OCI-LY7 (cell line): ENCODE measurements around the gene BRSK1. TPM values are rescaled to one million over a fixed set of nuclear protein-coding genes. Genes with fewer than 3 reads are reported as not detected.

Source experiments
- BruUV-seq: library from RNA; stranded (reverse); fragments of 400-500 nt; replicated peaks from 2 replicates; lab custom pipeline; 2021; lab: Mats Ljungman, UMichigan
- CTCF ChIA-PET: fragments of 300-600 bp; sonication (Branson Sonifier 250); formaldehyde crosslinking; loops from one replicate; lab custom pipeline; 2022; ENCODE audit warnings: antibody characterized with exemption; ENCODE audit not compliant: unreplicated experiment; lab: Charles Lee
- POLR2A ChIA-PET: fragments of 300-600 bp; sonication (Branson Sonifier 250); formaldehyde crosslinking; loops from one replicate; lab custom pipeline; 2022; ENCODE audit warnings: antibody characterized with exemption; lab: Charles Lee
- DNase-seq: peaks from one replicate; pipeline ENCODE4 v3.0.0-alpha.2; 2015; ENCODE audit warnings: low spot score
- H2AFZ ChIP-seq: fragments of 200-600 bp; sonication (generic), shearing (Covaris generic); 2 replicates; pipeline ENCODE4 v1.6.1; 2014; ENCODE audit warnings: mild to moderate bottlenecking, antibody characterized with exemption, low read length, moderate library complexity
- H3K27ac ChIP-seq: fragments of 200-600 bp; sonication (generic); 2 replicates; pipeline ENCODE4 v1.5.1; 2014; ENCODE audit warnings: mixed run types, low read depth, mild to moderate bottlenecking, moderate library complexity, low read length, inconsistent platforms; ENCODE audit not compliant: poor library complexity, severe bottlenecking
- H3K36me3 ChIP-seq: fragments of 200-600 bp; sonication (generic); 2 replicates; pipeline ENCODE4 v1.6.1; 2014; ENCODE audit warnings: mild to moderate bottlenecking, antibody characterized with exemption, low read length, moderate library complexity, mixed read lengths; ENCODE audit not compliant: insufficient read depth
- H3K4me1 ChIP-seq: fragments of 200-600 bp; sonication (generic); 2 replicates; pipeline ENCODE4 v1.5.1; 2014; ENCODE audit warnings: mild to moderate bottlenecking, low read length; ENCODE audit not compliant: insufficient read depth, poor library complexity, severe bottlenecking
- H3K4me2 ChIP-seq: fragments of 200-600 bp; sonication (generic); 2 replicates; pipeline ENCODE4 v1.6.1; 2014; ENCODE audit warnings: mild to moderate bottlenecking, low read length
- H3K4me3 ChIP-seq: fragments of 200-600 bp; sonication (generic); 2 replicates; pipeline ENCODE4 v1.5.1; 2014; ENCODE audit warnings: mild to moderate bottlenecking, low read depth, low read length; ENCODE audit not compliant: poor library complexity, severe bottlenecking
- H3K79me2 ChIP-seq: fragments of 200-600 bp; sonication (generic); 2 replicates; pipeline ENCODE4 v1.6.1; 2016; ENCODE audit warnings: low read depth, mild to moderate bottlenecking, low read length, moderate library complexity, mixed read lengths; ENCODE audit not compliant: insufficient read depth
- H3K9me2 ChIP-seq: fragments of 200-600 bp; sonication (generic); 2 replicates; pipeline ENCODE4 v1.6.1; 2016; ENCODE audit warnings: mild to moderate bottlenecking, low read length, mixed read lengths; ENCODE audit not compliant: insufficient read depth
- H3K9me3 ChIP-seq: fragments of 200-600 bp; sonication (generic); 2 replicates; pipeline ENCODE4 v1.6.1; 2014; ENCODE audit warnings: mild to moderate bottlenecking, mixed run types, low read length, mixed read lengths
- H4K20me1 ChIP-seq: fragments of 200-600 bp; sonication (generic); 2 replicates; pipeline ENCODE4 v1.6.1; 2014; ENCODE audit warnings: mild to moderate bottlenecking, antibody characterized with exemption, low read length, moderate library complexity, mixed read lengths; ENCODE audit not compliant: insufficient read depth
- EZH2phosphoT487 ChIP-seq: fragments of 200-600 bp; sonication (generic); IDR thresholded peaks from 2 replicates; pipeline ENCODE4 v1.6.1; 2018; ENCODE audit warnings: low read depth, borderline replicate concordance, mild to moderate bottlenecking, mixed run types, antibody characterized with exemption, low read length, moderate library complexity, mixed read lengths
- intact Hi-C: fragments of 100-400 bp; cut with micrococcal nuclease; formaldehyde crosslinking; loops from one replicate; pipeline ENCODE4 v1.10.0; 2022; ENCODE audit not compliant: unreplicated experiment
- total RNA-seq, 2 experiments: library from RNA; depleted of rRNA in 1 of 2; stranded (reverse); fragments of >200 nt in 1 of 2; shearing (Covaris generic) in 1 of 2; gene quantifications; 2 replicates each; pipeline ENCODE4 v1.2.3, GENCODE V29; 2014 to 2022
- TF ChIP-seq, protein P1 (sequence below): fragments of 200-600 bp; sonication (generic); conservative IDR thresholded peaks from 2 replicates; pipeline ENCODE4 v1.5.1; 2014; ENCODE audit warnings: mild to moderate bottlenecking, antibody characterized with exemption, low read length, moderate library complexity, mixed read lengths

Gene BRSK1
- total RNA-seq, 2 experiments from 2014 or later, result 16.1 to 23.9 TPM

DNA sequence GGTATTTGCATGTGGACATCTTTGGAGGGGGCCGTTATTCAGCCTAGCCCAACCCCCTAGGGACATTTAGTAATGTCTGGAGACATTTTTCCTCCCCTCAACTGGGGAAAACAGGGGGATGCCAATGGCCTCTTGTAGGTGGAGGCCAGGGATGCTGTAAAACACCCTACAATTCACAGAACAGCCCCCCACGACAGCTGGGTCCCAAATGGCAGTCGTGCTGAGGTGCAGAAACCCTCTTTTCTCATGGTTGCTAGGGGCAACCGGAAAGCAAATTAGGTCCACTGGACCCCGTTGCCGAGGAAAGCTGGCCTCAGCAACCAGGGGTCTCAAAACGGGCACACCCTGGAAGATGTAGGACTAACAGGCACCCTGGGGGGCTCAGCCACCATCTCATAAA lies 26.7 kb downstream of the BRSK1 start:
- H3K36me3 ChIP-seq, result peaks cover 26% of the 10 kb centered on the region
- peak overlapping the region; percentile 24; the same call in 1 of the 2 replicates for H2AFZ ChIP-seq
- H3K9me3 ChIP-seq, result no peaks in the 10 kb centered on the region
- H3K4me3 ChIP-seq, result peak overlapping the region; percentile 64
- H3K4me2 ChIP-seq, result peak overlapping the region; percentile 71
- H3K9me2 ChIP-seq, result no peaks in the 10 kb centered on the region
- BruUV-seq, result no TSS peak
- intact Hi-C loops, result loop anchor here (2.0 kb wide), 1 partner anchor 28 kb away; the partner anchor contains the start of gene KMT5C
- CTCF ChIA-PET, result no interaction called here
- H3K79me2 ChIP-seq, result no peaks in the 10 kb centered on the region
- peaks cover 59% of the 10 kb centered on the region for H3K4me1 ChIP-seq
- peak overlapping the region; percentile 77 for H3K27ac ChIP-seq
- no peak for TF ChIP-seq EZH2phosphoT487
- TF ChIP-seq, protein P1, sequence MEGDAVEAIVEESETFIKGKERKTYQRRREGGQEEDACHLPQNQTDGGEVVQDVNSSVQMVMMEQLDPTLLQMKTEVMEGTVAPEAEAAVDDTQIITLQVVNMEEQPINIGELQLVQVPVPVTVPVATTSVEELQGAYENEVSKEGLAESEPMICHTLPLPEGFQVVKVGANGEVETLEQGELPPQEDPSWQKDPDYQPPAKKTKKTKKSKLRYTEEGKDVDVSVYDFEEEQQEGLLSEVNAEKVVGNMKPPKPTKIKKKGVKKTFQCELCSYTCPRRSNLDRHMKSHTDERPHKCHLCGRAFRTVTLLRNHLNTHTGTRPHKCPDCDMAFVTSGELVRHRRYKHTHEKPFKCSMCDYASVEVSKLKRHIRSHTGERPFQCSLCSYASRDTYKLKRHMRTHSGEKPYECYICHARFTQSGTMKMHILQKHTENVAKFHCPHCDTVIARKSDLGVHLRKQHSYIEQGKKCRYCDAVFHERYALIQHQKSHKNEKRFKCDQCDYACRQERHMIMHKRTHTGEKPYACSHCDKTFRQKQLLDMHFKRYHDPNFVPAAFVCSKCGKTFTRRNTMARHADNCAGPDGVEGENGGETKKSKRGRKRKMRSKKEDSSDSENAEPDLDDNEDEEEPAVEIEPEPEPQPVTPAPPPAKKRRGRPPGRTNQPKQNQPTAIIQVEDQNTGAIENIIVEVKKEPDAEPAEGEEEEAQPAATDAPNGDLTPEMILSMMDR, result no peak
- H4K20me1 ChIP-seq, result no peaks in the 10 kb centered on the region
- POLR2A ChIA-PET, result interaction anchor here (0.6 to 1.6 kb wide), 3 partner anchors 29 to 54 kb away, joined by 3 read pairs; partner anchors contain the start of genes HSPBP1 and KMT5C
- DNase-seq, result peak; percentile 53

DNA sequence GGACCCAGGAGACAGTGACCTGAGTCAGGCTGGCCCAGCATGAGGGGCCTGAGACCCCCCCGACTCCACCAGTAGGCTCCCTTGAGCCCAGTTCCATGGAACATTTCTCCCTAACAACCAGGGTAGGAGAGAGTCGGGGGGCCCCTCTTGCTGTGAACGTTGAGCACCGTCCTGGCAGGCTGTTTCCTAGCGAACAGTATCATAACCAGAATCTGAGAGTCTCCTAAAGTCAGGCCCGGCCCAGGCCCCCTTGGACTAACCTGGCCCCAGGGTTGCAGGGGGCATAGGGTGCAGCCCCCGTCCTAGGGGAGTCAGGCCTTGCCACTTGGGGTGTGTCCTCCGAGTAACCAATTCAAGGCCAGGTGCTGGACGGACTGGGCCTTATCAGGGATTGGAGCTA lies 27.6 kb downstream of the BRSK1 start:
- no peak overlapping the region for H2AFZ ChIP-seq
- H3K27ac ChIP-seq, result peak overlapping the region; percentile 77
- no TSS peak for BruUV-seq
- H3K36me3 ChIP-seq, result peaks cover 17% of the 10 kb centered on the region
- peaks cover 50% of the 10 kb centered on the region for H3K4me1 ChIP-seq
- H3K4me3 ChIP-seq, result no peak overlapping the region
- no peaks in the 10 kb centered on the region for H3K9me3 ChIP-seq
- no peak for DNase-seq
- ChIA-PET POLR2A (interaction anchor here (1.6 kb wide), 1 partner anchor 28 kb away, joined by 3 read pairs; the partner anchor contains the start of gene KMT5C), CTCF (no interaction called here)
- H3K9me2 ChIP-seq, result no peaks in the 10 kb centered on the region
- intact Hi-C loops, result loop anchor here (2.0 kb wide), 1 partner anchor 27 kb away; the partner anchor contains the start of gene KMT5C
- 0 out of 2 replicates have a peak overlapping the region, but pooled peaks have one; percentile 71 for H3K4me2 ChIP-seq
- TF ChIP-seq, protein P1, result no peak
- no peak for TF ChIP-seq EZH2phosphoT487
- H3K79me2 ChIP-seq, result no peaks in the 10 kb centered on the region
- no peaks in the 10 kb centered on the region for H4K20me1 ChIP-seq

DNA sequence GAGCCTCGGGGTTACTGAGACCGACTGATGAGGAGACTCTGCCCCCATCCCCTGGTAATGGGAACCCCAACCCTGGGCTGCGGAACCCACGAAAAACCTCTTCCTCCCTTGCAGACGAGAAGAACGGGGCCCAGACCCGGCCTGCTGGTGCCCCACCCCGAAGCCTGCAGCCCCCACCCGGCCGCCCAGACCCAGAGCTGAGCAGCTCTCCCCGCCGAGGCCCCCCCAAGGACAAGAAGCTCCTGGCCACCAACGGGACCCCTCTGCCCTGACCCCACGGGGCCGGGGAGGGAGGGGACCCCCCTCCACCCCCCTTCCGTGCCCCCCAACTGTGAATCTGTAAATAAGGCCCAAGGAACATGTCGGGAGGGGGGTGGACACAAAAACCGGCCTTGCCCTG lies 28.0 kb downstream of the BRSK1 start:
- BruUV-seq, result no TSS peak
- ChIA-PET POLR2A (no interaction called here), CTCF (no interaction called here)
- TF ChIP-seq, protein P1, result no peak
- TF ChIP-seq EZH2phosphoT487, result no peak
- H3K4me3 ChIP-seq, result no peak overlapping the region
- no peak overlapping the region for H3K4me2 ChIP-seq
- no peak overlapping the region for H2AFZ ChIP-seq
- no peak for DNase-seq
- H3K36me3 ChIP-seq, result peaks cover 13% of the 10 kb centered on the region
- no peaks in the 10 kb centered on the region for H3K79me2 ChIP-seq
- H3K4me1 ChIP-seq, result peaks cover 46% of the 10 kb centered on the region
- intact Hi-C loops, result loop anchor here (2.0 kb wide), 1 partner anchor 27 kb away; the partner anchor contains the start of gene KMT5C
- no peaks in the 10 kb centered on the region for H3K9me3 ChIP-seq
- no peaks in the 10 kb centered on the region for H3K9me2 ChIP-seq
- no peak overlapping the region for H3K27ac ChIP-seq
- no peaks in the 10 kb centered on the region for H4K20me1 ChIP-seq
